SK-N-SH (cell line): ENCODE data around the gene LPP.

Experiments used
- EP300 ChIP-seq, 2 experiments: IDR thresholded peaks; 2 replicates each; pipeline versions ENCODE4 v1.4.0 to v1.6.1; 2012; ENCODE audit warnings: borderline replicate concordance in 1 of 2, low read depth in 1 of 2, low read length in 1 of 2
- FOXJ3 ChIP-seq: sonication (generic); formaldehyde crosslinking; IDR thresholded peaks from 2 replicates; pipeline ENCODE4 v1.5.1; 2020; ENCODE audit warnings: mild to moderate bottlenecking, missing genetic modification reagents
- MAX ChIP-seq: IDR thresholded peaks from 2 replicates; pipeline ENCODE4 v1.4.0; 2012; ENCODE audit warnings: low read depth
- MXI1 ChIP-seq: IDR thresholded peaks from 2 replicates; pipeline ENCODE4 v1.6.1; 2012; ENCODE audit warnings: mild to moderate bottlenecking, low read depth, low read length, improper control_type of control experiment

- no peak for TF ChIP-seq FOXJ3
- no peak for TF ChIP-seq MXI1
- no peak for TF ChIP-seq EP300 (IDR thresholded peaks at IDR 0.05; ENCODE audit: borderline replicate concordance in 1 of 2, low read depth in 1 of 2, low read length in 1 of 2)
- TF ChIP-seq MAX = no peak
Measured at GRCh38 chr3:188336178-188336577, 182.2 kb downstream of the LPP start.
